Stimulated activated naive CD8-positive, alpha-beta T cell treated with anti-CD3 and anti-CD28 coated beads, Interleukin-15, Interleukin-2, amounts not matched to agents 100 U/mL and 50 U/mL, for 24 hours (primary cell): ENCODE data around the gene DCAKD.
A peak's percentile ranks its signal among the peaks of the same experiment; 100 is the strongest.

Experiments used
- ATAC-seq: fragments of 150-1000 bp; cut with Tn5 transposase; one replicate; pipeline ENCODE4 v1.10.0; 2021
- DNase-seq: peaks from one replicate; pipeline ENCODE4 v3.0.0; 2021

Gene DCAKD

GRCh38 chr17:45031231-45032173 is 19.9 kb downstream of the DCAKD start:
- no peak for ATAC-seq

DNA sequence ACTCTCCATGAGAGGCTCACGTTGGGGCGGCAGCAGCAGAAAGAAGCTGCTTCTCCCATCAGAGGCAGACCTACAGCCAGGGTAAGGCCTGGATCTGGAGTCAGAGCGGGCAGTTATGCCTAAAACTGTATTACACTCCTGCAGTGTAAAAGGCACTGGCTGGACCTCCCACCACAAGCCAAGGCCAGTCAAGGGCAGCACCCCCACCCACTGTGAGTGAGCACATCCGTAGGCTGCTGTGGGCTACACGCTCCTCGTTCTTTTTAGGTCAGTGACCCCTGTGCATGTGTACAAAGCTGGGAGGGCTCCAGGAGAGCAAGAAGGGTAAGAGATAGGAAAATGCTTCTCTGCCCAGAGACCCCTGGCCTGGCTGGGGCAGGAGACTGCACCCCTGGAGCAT is 20.7 kb downstream of the DCAKD start:
- ATAC-seq (no peak), DNase-seq (no peak)

More at GRCh38 chr17:45031231-45032173, 19.9 kb downstream of the DCAKD start:
- DNase-seq, result no peak

DNA sequence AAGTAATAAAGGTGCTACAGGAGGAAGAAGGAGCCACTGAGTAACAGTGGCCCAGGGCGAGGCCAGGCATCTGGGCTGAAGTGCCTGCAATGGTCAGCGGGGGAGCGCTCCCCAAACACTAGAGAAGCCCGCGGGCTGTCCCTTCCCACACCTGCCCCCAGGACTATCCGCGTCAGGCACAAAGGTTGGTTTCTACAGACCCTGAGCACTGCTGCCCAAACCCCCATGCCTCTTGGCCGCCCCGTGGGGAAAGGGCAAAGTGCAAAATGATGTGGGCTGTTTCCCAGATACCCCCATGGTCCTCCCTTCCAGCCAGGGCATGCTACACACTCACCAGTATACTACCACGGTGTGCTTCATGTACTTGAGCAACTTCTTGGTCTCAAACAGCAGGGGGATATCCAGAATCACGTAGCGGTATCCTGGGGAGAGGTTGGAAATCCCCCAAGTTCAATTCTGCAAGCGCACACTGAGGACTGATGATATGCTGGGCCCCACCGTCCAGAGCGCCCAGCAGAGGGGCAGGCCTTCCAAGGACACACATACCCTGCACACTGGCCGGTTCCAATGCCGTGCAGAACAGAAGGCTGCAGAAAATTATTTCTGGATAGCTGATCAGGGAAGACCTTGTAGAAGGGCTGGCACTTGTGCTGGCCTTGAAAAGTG is 21.5 kb downstream of the DCAKD start:
- no peak for DNase-seq
- ATAC-seq, result peak; percentile 37

DNA sequence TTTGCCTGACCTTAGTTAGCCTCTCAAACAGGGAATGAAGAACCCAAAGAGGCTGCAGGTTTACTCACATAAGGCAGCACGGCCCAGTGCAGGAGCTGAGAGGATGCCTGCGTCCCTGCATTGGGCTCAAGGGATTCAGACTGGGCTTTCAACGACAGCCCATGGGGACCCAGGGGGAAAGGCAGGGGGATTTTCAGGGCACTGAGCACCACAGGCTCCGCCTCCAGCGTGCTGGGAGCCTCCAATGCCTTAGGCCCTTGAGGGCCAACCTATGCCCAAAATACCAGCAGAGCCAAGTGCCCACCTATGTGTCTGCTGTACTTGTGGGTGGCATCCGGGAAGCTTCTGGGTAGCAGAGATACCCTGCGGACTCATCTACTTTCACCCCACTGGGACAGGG is 22.3 kb downstream of the DCAKD start:
- DNase-seq (no peak), ATAC-seq (no peak)

GRCh38 chr17:45022655-45023339 is 28.6 kb downstream of the DCAKD start:
- ATAC-seq, result no peak
- no peak for DNase-seq

- no peak for ATAC-seq
- no peak for DNase-seq
Measured at GRCh38 chr17:45022288-45022648, 29.2 kb downstream of the DCAKD start.

- ATAC-seq (peak; percentile 72), DNase-seq (peak; percentile 80)
Measured at GRCh38 chr17:45021607-45022287, 29.7 kb downstream of the DCAKD start.

- DNase-seq (no peak), ATAC-seq (no peak)
Measured at GRCh38 chr17:45020354-45021138, 30.9 kb downstream of the DCAKD start.

- peak; percentile 58 for DNase-seq
Measured at GRCh38 chr17:45018848-45019711, 32.4 kb downstream of the DCAKD start.

DNA sequence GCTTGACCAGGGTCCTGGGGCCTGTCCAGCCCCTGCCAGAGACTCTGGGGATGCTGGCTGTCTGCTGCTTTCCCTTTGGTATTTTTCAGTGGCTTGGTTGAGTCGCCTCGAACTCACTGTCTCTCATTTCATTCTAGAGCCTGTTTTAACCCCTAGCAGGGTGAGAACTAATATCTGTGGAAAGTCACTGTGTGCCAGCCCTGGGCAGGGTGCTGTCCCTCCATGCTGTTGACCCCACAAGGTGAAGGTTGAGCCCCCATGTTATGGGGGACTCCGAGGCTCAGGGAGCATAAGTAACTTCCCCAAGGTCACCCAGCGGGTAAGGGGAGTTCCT is 33.0 kb downstream of the DCAKD start:
- no peak for ATAC-seq
- no peak for DNase-seq

More at GRCh38 chr17:45018848-45019711, 32.4 kb downstream of the DCAKD start:
- ATAC-seq, result peak; percentile 65

DNA sequence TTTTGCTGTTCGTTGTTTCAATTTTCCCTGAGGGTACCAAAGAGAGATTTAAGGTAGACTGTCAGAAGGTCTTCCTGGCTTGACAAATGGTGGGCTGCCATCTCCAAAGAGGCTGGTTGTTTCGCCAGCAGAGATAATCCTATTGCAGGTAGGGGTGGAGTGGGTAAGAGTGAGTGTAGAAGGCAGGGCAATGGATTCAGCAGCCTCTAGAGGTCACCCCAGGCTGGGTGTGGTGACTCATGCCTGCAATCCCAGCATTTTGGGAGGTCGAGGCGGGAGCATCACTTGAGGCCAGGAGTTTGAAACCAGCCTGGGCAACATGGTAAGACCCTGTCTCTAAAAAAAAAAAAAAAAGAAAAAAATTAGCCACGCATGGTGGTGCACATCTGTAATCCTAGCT is 34.6 kb downstream of the DCAKD start:
- DNase-seq, result no peak
- no peak for ATAC-seq

- DNase-seq (no peak), ATAC-seq (no peak)
Measured at GRCh38 chr17:45016237-45016636, 35.2 kb downstream of the DCAKD start.

GRCh38 chr17:45013021-45013997 is 38.1 kb downstream of the DCAKD start:
- DNase-seq (no peak), ATAC-seq (no peak)

- ATAC-seq, result no peak
- no peak for DNase-seq
Measured at GRCh38 chr17:45011767-45012166, 39.7 kb downstream of the DCAKD start.

DNA sequence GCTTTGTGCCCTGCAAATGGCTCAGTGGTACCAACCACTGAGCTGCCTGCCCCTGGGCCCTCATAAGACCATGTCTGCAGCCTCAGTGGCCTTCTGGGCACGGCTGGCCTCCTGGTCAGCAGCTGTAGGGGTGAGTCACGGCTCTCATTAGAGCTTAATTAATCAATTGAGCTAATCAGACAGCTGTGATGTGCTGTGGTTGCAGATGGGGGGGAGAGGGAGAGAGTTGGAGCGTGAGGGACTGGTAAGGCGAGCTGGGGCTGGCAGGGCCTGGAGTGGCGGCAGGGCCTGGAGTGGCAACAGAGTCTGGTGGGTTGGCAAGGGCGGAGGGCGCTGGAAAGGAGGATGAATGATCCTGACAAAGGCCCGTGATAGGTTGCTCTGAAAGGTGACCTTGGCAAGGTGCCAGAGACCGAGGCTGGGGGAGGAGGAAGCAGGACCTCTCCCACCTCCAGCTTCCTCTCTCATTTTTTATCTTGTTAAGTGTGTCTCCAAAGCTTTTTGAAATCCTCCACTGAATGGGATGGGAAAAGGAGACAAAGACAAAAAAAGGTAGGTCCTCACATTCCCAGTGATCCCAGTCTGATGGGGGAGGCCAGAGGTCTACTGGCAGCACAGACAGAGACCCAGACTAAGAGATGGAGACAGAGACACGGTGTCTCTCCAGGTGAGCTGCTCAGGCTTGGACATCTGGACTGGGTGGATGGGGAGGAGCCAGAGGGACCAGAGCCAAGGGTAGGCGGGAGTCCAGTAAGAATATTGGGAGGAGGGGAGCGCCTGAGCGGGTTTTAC is 41.6 kb downstream of the DCAKD start:
- no peak for ATAC-seq

DNA sequence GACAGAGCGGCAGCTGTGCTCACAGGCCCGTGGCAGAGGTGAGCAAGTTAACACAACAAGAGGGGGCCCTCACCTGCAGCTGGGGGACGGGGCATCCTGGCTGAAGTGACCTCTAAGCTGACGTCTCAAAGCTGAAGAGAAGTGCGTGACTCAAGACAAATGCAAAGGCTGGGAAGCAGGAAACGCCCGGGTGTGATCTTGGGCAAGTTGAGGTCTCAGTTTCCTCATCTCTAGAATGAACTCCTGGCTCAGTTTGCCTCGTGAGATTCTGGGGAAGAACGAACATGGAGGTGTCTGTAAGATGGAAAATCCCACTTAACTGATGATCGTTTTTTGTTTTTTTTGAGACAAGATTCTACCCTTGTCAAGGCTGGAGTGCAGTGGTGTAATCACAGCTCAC is 43.2 kb downstream of the DCAKD start:
- ATAC-seq (no peak), DNase-seq (no peak)

More for the DNA sequence above, 41.6 kb downstream of the DCAKD start:
- DNase-seq, result no peak

- no peak for DNase-seq
Measured at GRCh38 chr17:45006927-45007461, 44.4 kb downstream of the DCAKD start.

GRCh38 chr17:45005700-45006099 is 45.7 kb downstream of the DCAKD start:
- ATAC-seq (no peak), DNase-seq (no peak)

More at GRCh38 chr17:45006927-45007461, 44.4 kb downstream of the DCAKD start:
- no peak for ATAC-seq
